ENCODE results near the gene TMEM109.

DNA sequence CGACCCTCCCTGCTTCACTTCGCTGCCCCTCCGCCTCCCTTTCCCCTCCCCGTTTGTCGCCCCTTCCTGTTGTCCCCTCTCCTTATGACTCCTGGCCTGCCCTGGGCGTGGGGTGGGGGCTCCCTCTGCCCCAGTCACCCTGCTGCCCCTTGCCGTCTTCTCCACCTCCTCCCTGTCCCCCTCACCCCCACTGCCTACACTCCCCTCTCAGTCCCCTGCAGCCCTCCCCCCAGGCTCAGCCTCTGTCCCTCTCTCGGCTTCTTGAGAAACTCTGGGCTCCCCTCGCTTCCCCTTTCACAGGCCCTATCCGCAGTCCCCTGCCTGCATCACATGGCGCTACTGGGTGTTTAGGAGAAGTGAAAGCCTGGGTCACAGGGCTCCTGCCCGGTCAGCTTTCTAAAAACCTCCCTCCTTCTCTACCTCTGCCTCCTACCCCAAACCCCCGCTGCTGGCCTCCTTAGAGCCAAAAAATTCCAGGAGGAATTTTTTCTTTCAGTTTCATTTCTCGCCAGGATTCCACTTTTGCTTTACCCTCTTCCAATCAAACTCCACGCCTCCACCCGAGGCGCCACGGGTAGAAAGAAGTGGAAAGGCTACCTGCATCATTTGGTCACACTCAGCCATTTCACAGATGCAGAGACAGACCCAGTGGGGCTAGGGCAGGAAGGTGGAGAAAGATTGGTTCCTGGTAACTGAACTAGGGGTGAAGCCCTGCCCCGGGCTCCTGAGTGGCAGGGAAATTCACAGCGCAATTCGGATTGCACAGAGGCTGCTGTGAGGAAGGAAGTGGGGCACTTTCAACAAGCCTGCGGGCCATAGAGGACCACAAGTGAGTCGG is 38.2 kb downstream of the TMEM109 start, which contains the start of gene SLC15A3:
- TF ChIP-seq, protein P1, sequence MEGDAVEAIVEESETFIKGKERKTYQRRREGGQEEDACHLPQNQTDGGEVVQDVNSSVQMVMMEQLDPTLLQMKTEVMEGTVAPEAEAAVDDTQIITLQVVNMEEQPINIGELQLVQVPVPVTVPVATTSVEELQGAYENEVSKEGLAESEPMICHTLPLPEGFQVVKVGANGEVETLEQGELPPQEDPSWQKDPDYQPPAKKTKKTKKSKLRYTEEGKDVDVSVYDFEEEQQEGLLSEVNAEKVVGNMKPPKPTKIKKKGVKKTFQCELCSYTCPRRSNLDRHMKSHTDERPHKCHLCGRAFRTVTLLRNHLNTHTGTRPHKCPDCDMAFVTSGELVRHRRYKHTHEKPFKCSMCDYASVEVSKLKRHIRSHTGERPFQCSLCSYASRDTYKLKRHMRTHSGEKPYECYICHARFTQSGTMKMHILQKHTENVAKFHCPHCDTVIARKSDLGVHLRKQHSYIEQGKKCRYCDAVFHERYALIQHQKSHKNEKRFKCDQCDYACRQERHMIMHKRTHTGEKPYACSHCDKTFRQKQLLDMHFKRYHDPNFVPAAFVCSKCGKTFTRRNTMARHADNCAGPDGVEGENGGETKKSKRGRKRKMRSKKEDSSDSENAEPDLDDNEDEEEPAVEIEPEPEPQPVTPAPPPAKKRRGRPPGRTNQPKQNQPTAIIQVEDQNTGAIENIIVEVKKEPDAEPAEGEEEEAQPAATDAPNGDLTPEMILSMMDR (IDR thresholded peaks at IDR 0.05 in 2 of 3, conservative IDR thresholded peaks at IDR 0.05 in 1 of 3; ENCODE audit: insufficient read depth in 2 of 3, low read depth in 1 of 3, low read length in 3 of 3), result no peak
- TF ChIP-seq EZH2 (IDR thresholded peaks at IDR 0.05; ENCODE audit: borderline replicate concordance, low read depth, low read length), result no peak
- TF ChIP-seq, protein P2, sequence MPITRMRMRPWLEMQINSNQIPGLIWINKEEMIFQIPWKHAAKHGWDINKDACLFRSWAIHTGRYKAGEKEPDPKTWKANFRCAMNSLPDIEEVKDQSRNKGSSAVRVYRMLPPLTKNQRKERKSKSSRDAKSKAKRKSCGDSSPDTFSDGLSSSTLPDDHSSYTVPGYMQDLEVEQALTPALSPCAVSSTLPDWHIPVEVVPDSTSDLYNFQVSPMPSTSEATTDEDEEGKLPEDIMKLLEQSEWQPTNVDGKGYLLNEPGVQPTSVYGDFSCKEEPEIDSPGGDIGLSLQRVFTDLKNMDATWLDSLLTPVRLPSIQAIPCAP (CRISPR knock-in tag; IDR thresholded peaks at IDR 0.05; ENCODE audit: borderline replicate concordance), result no peak
- TF ChIP-seq ZNF76 (CRISPR knock-in tag; IDR thresholded peaks at IDR 0.05; ENCODE audit: borderline replicate concordance), result no peak
- TF ChIP-seq, protein P3, sequence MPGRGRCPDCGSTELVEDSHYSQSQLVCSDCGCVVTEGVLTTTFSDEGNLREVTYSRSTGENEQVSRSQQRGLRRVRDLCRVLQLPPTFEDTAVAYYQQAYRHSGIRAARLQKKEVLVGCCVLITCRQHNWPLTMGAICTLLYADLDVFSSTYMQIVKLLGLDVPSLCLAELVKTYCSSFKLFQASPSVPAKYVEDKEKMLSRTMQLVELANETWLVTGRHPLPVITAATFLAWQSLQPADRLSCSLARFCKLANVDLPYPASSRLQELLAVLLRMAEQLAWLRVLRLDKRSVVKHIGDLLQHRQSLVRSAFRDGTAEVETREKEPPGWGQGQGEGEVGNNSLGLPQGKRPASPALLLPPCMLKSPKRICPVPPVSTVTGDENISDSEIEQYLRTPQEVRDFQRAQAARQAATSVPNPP (IDR thresholded peaks at IDR 0.05; ENCODE audit: borderline replicate concordance, insufficient read depth, insufficient read length), result no peak
- no peak for TF ChIP-seq CBX3 (IDR thresholded peaks at IDR 0.05; ENCODE audit: borderline replicate concordance in 1 of 2, low read length in 2 of 2)
- no peak for TF ChIP-seq FOXM1 (IDR thresholded peaks at IDR 0.05; ENCODE audit: low read depth)
- no peak for TF ChIP-seq FOXM1 (CRISPR knock-in tag; IDR thresholded peaks at IDR 0.05; ENCODE audit: low read depth)

Data from K562 (cell line).